ENCODE data around the gene MAGEB17.
"Not testable (repeated sequence)": the region's sequence is repeated elsewhere in the genome, so short reads cannot be mapped to it uniquely, and the experiment has no call there.

MAGEB17 gene

DNA sequence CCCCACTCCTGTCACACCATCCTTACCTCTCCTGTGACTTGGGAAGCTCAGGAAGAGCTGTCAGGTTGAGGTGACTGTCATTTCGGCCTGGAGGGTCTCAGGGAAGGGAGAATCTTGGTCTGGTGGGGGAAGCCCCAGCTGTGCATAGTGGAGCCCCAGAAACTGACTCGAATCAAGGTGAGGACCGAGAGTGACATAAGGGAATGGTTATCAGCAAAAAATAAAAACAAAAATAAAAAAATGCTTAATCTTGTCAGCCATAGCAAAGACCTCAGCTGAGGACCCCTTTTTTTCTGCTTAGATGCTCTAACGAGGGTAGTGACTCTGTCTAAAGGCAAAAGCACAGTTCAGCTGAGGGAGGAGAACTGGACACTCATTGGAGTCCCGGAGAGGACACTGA is at the start of gene MAGEB17:
Gene MAGEB17 (plus strand): TSS at position 301 of the 400 bp plus-strand sequence. CDS start 2,902 bp downstream, outside the sequence.
- DNase-seq: no peak

DNA sequence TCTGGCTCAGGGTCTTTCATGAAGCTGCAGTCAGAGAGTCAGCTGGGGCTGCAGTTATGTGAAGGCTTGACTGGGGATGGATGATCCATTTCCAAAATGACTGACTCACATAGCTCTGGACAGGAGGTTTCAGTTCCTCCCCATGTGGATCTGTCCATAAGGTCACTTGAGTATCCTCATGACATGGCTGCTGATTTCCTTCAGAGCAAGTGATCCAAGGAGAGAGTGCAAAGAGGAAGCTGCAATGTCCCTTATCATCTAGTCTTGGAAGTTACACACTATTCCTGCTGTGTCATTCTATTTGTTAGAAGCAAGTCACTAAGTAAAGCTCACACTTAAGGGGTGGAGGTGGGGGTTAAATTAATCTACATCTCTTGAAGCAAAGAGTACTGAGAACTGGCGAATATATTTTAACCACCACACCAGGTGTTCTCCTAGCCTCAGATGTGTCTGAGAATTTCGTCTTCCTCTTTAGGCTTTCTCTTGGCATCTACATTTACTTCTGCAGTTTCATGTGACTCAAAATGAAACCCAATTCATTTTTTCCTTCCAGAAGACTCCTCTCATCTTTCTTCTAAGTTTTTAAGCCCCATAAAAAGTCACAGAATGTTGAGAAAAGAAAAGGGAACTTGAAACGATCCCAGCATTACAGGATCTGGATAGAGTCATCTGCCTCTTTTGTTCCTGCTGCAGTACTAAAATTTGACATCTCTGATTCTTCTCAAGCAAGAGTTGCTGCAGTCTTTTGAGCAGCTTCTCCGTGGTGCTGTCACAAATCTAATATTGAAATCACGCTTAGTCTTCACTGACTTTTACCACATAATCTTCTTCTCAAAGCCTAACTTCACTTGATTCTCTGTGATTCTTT is 47.7 kb upstream of the MAGEB17 start:
- no peak for DNase-seq

GRCh38 chrX:16120431-16120830 is 46.9 kb upstream of the MAGEB17 start:
- no peak for DNase-seq

GRCh38 chrX:16123222-16123786 is 44.0 kb upstream of the MAGEB17 start, which contains the start of gene GRPR:
Gene GRPR (plus strand): TSS chrX:16123565. CDS start chrX:16123954, 389 bp downstream.
- peak in 9 of 14 donors; percentile 0 to 46 (median 10) for DNase-seq

- no peak for DNase-seq
Observed at GRCh38 chrX:16124201-16124600, 43.1 kb upstream of the MAGEB17 start.

- no peak for DNase-seq
Observed at GRCh38 chrX:16125520-16126149, 41.6 kb upstream of the MAGEB17 start.

- no peak for DNase-seq
Observed at GRCh38 chrX:16130707-16131106, 36.6 kb upstream of the MAGEB17 start.

DNA sequence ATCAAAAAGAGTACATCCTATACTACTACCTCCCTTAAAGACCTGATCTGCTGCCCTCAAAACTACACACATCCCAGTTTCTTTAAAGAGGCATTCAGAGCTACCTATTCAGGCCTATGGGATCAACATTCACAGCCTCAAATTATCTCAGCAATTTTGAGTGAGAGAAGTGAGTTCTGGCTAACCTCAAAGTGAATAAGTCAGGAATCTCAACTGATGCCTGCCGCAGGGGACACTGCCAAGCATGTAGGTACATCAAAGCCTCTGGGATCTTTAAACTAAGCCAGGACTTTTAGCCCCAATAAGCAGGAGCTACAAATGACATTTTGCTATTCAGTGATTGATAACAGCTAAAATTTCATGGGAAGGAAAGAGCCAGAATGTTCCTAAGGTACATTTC is 32.3 kb upstream of the MAGEB17 start:
- no peak for DNase-seq

DNA sequence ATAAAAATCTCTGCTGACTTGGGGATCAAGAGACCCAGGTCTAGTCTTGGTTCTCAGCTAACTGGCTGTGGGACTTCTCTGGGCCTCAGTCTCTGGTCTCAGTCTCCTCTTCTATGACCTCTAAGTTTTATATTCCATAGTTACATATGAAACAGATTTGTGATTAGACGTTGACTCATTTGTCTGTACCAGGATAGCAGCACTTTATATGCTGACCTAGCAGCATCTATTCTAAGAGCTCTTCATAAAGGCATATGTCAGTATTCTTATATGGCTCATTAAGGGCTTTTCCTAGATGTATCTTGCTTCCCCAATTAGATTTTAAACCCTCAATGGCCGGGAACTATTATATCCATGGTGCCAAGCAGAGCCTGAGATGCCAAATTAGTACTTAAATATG is 31.2 kb upstream of the MAGEB17 start:
- no peak for DNase-seq

DNA sequence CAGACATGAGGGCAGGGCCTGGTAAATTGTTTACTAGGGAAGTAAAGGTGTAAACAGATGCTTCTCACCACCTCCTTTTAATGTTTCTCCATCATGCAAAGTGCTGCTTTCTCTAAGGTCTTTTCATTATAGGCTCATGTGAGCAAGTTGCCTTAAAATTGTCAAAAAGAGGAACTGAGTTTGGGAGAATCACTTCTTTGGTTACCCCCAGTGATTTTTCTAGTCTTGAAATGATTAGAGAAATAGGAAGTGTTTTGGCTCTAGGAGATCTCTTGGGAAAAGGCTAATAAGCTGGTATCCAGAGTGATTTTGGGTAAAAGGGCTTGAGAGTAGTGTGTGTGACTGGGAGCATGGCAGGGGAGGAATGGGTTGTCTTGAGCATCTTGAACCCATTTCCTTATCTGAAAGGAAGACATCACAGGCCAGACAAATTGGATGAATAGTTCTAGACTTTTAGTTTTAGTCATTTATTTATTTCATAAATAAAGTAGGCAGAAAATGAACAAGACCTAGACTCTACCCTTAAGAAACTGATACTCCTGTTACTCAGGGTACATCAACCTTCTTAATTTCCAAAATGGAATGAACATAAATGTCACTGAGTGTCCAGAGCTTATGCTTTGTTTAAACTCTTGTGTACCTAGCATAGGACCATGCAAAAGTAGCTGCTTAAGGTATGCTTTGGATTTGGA is 29.7 kb upstream of the MAGEB17 start:
- DNase-seq: no peak

DNA sequence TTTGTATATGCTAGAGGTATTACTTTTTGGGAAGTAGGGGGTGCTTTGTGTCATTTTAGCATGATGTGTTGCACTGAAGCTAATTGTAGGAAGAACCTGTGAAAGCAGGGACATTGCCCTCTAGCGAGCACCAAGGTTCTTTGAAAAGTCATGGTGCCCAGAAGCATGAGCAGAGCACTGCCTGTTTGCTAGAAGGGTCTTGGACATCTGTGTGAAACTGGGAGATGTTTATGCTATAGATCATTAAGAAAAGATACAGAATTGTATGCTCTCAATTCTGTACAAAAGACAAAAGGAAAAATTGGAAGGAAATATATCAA is 29.2 kb upstream of the MAGEB17 start:
- DNase-seq: no peak

DNA sequence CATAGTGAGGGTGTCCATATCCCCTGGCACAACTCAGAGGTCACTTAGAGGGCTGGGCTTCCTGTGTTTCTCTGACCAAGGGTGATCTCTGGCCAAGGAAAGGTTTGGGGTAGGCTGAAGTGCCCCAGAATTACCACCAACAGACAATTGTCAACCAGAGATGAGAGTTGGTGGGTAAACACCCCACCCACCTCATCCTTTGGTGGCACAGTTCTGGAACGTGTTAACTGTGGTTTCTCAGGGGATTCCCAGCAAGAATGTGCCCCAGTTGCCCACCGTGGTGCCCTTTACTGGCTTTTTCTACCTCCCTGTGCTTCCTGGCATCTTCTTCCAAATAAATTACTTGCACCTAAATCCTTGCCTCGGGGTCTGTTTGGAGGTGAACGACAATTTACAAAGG is 26.8 kb upstream of the MAGEB17 start:
- no peak for DNase-seq

DNA sequence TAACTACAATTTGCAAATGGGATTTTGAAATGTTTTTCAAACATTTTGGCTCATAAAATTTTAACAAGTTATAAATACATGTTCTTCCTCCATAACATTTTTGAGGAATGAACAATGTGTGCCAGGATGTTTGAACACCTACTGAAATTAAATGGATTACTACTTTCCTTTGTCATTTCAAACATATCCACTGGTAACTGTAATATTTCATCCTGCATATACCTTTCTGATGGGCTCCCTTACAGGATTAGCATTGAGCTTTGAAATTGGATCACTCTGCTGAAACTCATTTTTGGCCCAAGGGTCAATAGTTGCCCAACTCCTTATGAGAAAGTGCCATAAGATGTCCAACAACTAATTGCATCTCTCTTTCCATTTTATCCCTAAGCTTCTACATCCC is 26.3 kb upstream of the MAGEB17 start:
- no peak for DNase-seq

GRCh38 chrX:16141422-16142245 is 25.6 kb upstream of the MAGEB17 start:
- no peak for DNase-seq

DNA sequence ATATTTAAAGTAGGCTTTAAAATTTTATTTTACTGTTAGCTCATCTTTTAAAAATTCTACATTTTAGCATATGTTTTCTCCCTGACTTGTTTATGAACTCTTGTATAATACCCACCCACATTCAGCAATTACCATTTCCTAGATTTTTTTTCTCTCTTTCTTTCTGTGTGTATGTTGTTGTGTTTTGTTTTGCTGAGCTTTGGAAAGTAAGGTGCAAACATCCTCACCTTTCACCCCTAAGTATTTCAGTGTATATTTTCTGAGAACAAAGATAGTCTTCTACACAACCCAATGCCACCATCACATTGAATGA is 25.1 kb upstream of the MAGEB17 start:
- no peak for DNase-seq

DNA sequence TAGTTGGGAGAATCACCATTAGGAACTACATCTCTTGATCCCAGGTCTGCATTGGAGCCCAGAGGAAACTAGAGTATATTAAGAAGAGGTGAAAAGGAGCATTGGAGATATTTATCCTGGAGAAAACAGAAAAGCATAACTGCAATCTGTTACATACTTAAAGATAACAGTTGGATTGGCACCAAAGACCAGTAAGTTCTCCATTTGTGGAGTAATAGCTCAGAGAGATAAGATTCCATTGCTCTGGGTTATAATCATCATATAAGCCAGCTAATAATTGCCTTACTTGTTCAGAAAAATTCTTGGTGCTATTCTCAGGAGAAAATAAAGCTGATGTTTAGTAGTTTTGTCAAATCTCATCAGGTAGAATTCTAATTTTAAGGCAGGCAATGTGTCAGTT is 23.3 kb upstream of the MAGEB17 start:
- DNase-seq: no peak

DNA sequence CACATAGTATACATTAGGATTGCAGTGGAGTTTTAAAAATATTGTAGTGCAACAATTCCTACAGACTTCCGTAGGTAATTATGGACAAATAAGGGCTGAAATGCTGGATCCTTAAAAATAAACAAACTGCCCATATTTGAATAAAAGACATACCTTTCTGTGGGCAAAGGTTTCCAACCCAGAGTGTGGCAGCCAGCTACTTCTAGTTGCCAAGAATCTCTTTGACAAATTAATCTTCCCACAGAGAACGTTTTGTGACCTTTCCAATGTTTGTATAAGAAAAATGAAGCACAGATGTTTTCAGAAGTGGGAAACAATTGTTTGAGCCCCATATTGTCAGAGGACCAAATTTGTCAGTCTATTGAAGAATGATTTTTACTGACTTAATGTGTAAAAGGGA is 22.9 kb upstream of the MAGEB17 start:
- no peak for DNase-seq

- not testable (repeated sequence) for DNase-seq
Observed at GRCh38 chrX:16145093-16145492, 22.2 kb upstream of the MAGEB17 start.

DNA sequence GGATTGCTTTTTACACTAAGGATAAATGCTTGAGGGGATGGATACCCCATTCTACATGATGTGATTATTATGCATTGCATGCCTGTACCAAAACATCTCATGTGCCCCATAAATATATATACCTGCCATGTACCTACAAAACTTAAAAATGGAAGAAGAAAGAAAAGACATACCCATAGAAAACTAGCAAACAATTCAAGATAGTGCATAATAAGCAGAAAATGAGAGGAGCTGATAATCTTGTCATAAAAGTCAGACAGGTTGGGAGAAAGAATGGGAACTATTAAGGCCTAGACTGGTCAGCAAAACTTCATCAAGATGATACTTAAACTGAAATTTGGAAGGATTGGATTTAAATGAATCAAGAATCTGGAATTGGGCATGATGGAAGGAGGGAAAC is 21.6 kb upstream of the MAGEB17 start:
- DNase-seq: no peak

DNA sequence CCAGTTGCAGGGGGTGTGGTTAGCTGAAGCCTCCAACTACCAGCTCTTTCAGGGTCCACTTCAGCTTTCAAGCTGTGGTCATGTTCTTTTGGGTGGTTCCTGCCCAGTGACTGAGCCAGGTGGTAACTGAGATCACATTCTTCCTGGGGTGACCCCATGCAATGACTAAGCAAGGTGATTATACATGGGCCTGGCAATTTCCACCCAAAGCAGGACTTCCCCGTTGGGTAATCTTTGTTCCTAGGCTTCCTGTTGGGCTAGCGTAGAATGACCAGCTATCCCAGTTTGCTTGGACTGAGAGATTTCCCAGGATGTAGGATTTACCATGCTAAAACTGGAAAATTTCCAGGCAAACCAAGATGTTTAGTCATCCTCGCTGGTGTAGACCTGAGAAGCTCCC is 18.4 kb upstream of the MAGEB17 start:
- DNase-seq: no peak

GRCh38 chrX:16155581-16156096 is 11.6 kb upstream of the MAGEB17 start:
- DNase-seq: no peak

DNA sequence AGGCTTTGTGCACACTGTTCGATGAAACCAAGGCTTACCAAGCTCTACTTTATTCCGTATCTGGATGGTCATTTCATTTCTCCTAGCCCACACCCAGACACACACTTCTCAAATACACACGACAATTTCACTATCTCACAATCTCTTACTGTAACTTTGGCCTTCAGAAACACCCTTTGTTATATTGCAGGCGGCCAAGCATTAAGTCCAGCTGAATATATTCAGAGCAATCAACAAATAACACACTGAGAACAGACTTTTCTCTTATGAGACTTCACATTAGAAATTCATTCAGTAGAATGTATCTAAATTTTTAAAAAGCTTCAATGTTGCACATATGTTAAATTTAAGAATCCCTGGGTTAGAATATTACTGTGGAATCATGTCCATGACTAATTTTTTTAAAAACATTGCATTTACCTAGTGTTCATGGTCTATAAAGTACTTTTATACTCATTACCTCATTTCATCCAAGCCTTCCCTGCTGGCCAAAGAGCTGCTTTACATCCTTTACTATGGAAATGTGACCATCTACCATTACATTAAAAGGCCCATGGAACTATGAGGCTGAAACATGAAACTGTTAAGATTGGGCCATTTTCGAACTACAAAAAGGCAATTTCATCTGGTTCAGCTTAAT is 10.5 kb upstream of the MAGEB17 start:
- DNase-seq: no peak
